ENCODE data around the gene DNASE2B.

The DNASE2B gene

DNA sequence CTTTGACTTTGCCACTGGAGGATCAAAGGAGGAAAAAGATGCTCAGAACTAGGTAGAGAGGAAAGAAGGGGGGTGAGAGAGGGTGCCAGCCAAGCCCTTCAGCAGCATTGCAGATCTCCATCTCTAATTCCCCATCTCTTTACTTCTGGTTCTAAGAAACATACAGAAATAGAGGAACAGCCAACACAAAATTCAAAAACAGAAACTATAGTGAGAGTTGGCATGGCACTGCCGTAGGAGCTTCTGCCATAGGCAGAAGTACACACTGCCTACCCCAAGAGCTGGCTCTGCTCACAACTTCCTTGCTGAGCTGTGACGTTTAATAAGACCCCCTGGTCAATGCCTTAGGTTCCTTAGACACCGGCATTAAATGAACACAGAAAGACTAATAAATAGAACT, 54.2 kb downstream of the DNASE2B start:
- no peak for TF ChIP-seq RAD21 (IDR thresholded peaks at IDR 0.05; ENCODE audit: low read depth)
- no peak for TF ChIP-seq TCF12 (IDR thresholded peaks at IDR 0.05; ENCODE audit: low read depth)
- no peak for TF ChIP-seq TAF1 (IDR thresholded peaks at IDR 0.05; ENCODE audit: low read depth)
- TF ChIP-seq, protein P1, sequence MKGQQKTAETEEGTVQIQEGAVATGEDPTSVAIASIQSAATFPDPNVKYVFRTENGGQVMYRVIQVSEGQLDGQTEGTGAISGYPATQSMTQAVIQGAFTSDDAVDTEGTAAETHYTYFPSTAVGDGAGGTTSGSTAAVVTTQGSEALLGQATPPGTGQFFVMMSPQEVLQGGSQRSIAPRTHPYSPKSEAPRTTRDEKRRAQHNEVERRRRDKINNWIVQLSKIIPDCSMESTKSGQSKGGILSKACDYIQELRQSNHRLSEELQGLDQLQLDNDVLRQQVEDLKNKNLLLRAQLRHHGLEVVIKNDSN (IDR thresholded peaks at IDR 0.05): no peak
- TF ChIP-seq TEAD4 (IDR thresholded peaks at IDR 0.05): no peak
- no peak for TF ChIP-seq ZBTB7A (IDR thresholded peaks at IDR 0.05; ENCODE audit: low read depth)
- TF ChIP-seq NFIC (IDR thresholded peaks at IDR 0.05): no peak
- no peak for TF ChIP-seq FOXM1 (IDR thresholded peaks at IDR 0.05; ENCODE audit: borderline replicate concordance, low read depth)
- TF ChIP-seq CEBPB (IDR thresholded peaks at IDR 0.05): no peak
- TF ChIP-seq, protein P2, sequence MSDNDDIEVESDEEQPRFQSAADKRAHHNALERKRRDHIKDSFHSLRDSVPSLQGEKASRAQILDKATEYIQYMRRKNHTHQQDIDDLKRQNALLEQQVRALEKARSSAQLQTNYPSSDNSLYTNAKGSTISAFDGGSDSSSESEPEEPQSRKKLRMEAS (IDR thresholded peaks at IDR 0.05): no peak
- no peak for TF ChIP-seq CREB1 (IDR thresholded peaks at IDR 0.05; ENCODE audit: low read depth)
- no peak for TF ChIP-seq EGR1 (IDR thresholded peaks at IDR 0.05)
- no peak for TF ChIP-seq YY1 (IDR thresholded peaks at IDR 0.05; ENCODE audit: low read depth)
- TF ChIP-seq, protein P3, sequence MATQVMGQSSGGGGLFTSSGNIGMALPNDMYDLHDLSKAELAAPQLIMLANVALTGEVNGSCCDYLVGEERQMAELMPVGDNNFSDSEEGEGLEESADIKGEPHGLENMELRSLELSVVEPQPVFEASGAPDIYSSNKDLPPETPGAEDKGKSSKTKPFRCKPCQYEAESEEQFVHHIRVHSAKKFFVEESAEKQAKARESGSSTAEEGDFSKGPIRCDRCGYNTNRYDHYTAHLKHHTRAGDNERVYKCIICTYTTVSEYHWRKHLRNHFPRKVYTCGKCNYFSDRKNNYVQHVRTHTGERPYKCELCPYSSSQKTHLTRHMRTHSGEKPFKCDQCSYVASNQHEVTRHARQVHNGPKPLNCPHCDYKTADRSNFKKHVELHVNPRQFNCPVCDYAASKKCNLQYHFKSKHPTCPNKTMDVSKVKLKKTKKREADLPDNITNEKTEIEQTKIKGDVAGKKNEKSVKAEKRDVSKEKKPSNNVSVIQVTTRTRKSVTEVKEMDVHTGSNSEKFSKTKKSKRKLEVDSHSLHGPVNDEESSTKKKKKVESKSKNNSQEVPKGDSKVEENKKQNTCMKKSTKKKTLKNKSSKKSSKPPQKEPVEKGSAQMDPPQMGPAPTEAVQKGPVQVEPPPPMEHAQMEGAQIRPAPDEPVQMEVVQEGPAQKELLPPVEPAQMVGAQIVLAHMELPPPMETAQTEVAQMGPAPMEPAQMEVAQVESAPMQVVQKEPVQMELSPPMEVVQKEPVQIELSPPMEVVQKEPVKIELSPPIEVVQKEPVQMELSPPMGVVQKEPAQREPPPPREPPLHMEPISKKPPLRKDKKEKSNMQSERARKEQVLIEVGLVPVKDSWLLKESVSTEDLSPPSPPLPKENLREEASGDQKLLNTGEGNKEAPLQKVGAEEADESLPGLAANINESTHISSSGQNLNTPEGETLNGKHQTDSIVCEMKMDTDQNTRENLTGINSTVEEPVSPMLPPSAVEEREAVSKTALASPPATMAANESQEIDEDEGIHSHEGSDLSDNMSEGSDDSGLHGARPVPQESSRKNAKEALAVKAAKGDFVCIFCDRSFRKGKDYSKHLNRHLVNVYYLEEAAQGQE (IDR thresholded peaks at IDR 0.05; ENCODE audit: low read depth): no peak
- no peak for TF ChIP-seq EP300 (IDR thresholded peaks at IDR 0.05; ENCODE audit: borderline replicate concordance)

DNA sequence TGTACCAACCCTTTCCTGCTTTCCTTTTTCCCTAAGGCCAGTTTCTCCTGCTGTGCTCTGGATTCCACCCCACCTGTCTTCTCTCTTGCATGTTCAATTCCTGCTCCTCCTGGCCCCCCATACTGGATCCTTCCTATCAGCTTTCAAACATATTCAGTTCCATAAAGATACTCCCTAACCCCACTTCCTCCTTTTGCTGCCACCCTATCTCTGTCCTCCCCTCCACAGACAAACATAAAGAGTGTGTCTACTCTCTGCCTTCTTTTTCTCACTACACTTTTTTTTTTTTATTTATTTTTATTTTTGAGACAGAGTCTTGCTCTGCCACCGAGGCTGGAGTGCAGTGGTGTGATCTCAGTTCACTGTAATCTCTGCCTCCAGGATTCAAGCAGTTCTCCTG, 63.8 kb downstream of the DNASE2B start:
- TF ChIP-seq EP300 (IDR thresholded peaks at IDR 0.05; ENCODE audit: borderline replicate concordance) (no peak), NFIC (IDR thresholded peaks at IDR 0.05) (no peak), ZBTB7A (IDR thresholded peaks at IDR 0.05; ENCODE audit: low read depth) (no peak), TCF12 (IDR thresholded peaks at IDR 0.05; ENCODE audit: low read depth) (no peak)

Measured in Ishikawa (cell line).